Jurkat, Clone E6-1 (cell line): Measurements from ENCODE around the gene ARSK. TPM values are rescaled to one million over a fixed set of nuclear protein-coding genes. Genes with fewer than 3 reads are reported as not detected.

Experiments
- DNase-seq: peaks from one replicate; pipeline ENCODE4 v3.0.0-alpha.2; 2011; ENCODE audit warnings: low read depth, low spot score
- H3K4me3 ChIP-seq: 2 replicates; pipeline ENCODE4 v1.5.1; 2011; ENCODE audit warnings: mild to moderate bottlenecking, low read length, control low read depth, moderate library complexity
- polyA plus RNA-seq: library from polyadenylated mRNA; unstranded; fragments of >200 nt; gene quantifications from one replicate; pipeline ENCODE4 v1.2.1, GENCODE V29; 2012; ENCODE audit warnings: missing spikeins; ENCODE audit not compliant: insufficient read length, insufficient read depth

ARSK gene, protein sequence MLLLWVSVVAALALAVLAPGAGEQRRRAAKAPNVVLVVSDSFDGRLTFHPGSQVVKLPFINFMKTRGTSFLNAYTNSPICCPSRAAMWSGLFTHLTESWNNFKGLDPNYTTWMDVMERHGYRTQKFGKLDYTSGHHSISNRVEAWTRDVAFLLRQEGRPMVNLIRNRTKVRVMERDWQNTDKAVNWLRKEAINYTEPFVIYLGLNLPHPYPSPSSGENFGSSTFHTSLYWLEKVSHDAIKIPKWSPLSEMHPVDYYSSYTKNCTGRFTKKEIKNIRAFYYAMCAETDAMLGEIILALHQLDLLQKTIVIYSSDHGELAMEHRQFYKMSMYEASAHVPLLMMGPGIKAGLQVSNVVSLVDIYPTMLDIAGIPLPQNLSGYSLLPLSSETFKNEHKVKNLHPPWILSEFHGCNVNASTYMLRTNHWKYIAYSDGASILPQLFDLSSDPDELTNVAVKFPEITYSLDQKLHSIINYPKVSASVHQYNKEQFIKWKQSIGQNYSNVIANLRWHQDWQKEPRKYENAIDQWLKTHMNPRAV
- polyA plus RNA-seq: 8.5 TPM

GRCh38 chr5:95554647-95555548 lies at the start of gene ARSK, which contains the start of gene SKIC3:
TSS of gene ARSK (plus strand) at chr5:95555101. CDS start at chr5:95555279, 178 bp downstream.
TSS of gene SKIC3 (minus strand) at chr5:95554977. CDS start at chr5:95547150, 7,827 bp downstream.
- H3K4me3 ChIP-seq: peak within 1 kb of the TSS; percentile 92
- DNase-seq: peak; percentile 99

DNA sequence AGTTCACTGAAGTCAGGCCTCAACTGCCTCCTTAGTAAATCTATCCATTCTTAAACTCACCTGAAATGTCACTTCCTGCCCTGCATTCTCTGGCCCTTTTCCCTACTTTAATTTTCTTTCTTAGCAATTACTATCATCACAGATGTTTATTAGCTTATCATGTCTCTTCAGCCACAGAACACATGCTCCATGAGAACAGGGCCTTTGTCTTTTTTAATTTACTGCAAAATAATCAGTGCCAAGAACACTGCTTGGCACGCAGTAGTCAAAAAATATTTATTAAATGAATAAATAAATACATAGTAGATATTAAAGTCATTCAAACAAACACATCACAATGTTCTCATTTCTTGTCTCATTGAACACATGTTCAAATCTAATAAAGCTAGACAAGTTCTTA lies 46.4 kb upstream of the ARSK start:
- no peak overlapping the region for H3K4me3 ChIP-seq
- no peak for DNase-seq

- no peak for DNase-seq
- no peak overlapping the region for H3K4me3 ChIP-seq
Observed at GRCh38 chr5:95511606-95512005, 43.3 kb upstream of the ARSK start.

- no peak for DNase-seq
- no peak overlapping the region for H3K4me3 ChIP-seq
Observed at GRCh38 chr5:95518417-95518816, 36.5 kb upstream of the ARSK start.

DNA sequence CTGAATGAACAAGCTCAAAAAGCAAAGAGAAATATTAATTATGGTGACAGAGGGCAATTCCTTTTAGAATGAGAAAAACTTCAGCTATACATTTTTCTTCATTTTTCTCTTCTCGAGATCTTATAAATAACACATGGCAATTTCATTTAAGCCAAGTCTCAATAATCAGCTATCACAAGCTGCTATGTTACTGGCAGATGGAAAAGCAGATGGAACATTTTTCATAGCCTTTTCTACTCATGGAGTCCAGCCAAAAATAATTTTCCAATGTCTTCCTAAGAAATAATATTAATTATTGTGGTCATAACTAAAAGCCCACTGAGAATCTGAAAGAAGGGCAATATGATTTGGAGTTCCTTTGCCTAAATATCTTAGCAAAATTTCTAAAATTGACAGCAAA lies 35.8 kb upstream of the ARSK start:
- DNase-seq: no peak

GRCh38 chr5:95519681-95520080 lies 35.2 kb upstream of the ARSK start:
- DNase-seq: no peak

More for the DNA sequence above, 35.8 kb upstream of the ARSK start:
- H3K4me3 ChIP-seq: no peak overlapping the region

DNA sequence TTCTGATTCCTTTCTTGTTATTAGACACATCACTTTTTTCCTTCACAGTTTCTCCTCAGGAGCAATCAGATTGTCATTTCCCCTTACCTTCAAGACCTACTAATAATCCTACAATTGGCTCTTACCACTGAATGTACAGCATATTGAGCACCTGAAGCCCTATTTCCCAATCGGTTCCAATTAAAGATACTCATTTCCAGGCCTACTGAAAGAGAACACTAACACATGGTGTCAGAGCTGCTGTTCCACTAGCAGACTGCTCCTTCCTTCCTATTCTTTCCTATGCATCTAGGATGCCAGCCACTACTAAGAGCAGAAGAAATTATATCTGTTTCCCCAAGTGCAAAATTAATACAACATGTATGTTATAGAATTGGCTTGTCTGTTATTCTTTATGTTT lies 34.7 kb upstream of the ARSK start:
- no peak overlapping the region for H3K4me3 ChIP-seq
- no peak for DNase-seq

More at GRCh38 chr5:95519681-95520080, 35.2 kb upstream of the ARSK start:
- no peak overlapping the region for H3K4me3 ChIP-seq

- no peak for DNase-seq
Observed at GRCh38 chr5:95524423-95524822, 30.5 kb upstream of the ARSK start.

GRCh38 chr5:95526871-95527270 lies 28.0 kb upstream of the ARSK start:
- DNase-seq: no peak
- H3K4me3 ChIP-seq: no peak overlapping the region

More at GRCh38 chr5:95524423-95524822, 30.5 kb upstream of the ARSK start:
- no peak overlapping the region for H3K4me3 ChIP-seq

GRCh38 chr5:95528565-95528964 lies 26.3 kb upstream of the ARSK start:
- no peak for DNase-seq
- no peak overlapping the region for H3K4me3 ChIP-seq

- DNase-seq: no peak
- no peak overlapping the region for H3K4me3 ChIP-seq
Observed at GRCh38 chr5:95530416-95530815, 24.5 kb upstream of the ARSK start.

- no peak overlapping the region for H3K4me3 ChIP-seq
- no peak for DNase-seq
Observed at GRCh38 chr5:95531491-95531890, 23.4 kb upstream of the ARSK start.

GRCh38 chr5:95532415-95532814 lies 22.5 kb upstream of the ARSK start:
- DNase-seq: no peak
- H3K4me3 ChIP-seq: no peak overlapping the region

DNA sequence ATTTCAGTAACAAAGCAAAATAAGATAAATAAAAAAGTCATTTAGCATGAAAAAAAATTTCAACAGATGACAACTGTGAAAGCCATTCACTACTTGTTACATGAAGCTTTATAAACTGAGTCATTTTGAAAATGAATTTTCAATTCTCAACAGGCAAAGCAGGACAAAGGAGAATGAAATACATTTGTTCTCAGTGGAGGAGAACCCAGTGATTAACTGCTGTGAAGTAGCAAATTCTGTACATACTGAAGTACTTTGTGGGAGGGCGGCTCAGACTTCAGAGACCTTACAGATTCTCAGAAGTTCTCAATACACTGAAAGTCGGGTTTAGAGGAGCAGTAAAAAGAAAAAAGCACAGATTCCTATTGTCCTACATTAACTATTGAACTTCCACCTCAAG lies 21.8 kb upstream of the ARSK start:
- DNase-seq: no peak
- no peak overlapping the region for H3K4me3 ChIP-seq

DNA sequence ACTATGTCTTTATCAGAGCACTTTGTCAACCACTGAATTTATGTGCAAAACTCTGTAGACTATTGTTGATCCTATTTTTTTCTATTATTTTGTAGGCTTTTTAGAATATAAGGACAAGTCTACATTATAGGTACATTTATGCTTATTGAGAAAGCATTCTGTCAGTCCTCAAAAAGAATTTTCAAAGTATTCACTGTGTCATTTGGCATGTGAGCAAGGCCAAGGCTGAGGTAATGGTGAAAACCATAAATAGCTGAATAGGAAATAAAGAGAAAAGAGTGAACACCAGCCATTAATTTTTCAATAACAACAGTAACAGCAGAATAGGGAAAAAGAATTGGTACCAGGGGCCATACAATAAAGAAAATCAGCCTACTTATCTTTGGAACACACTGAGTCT lies 21.1 kb upstream of the ARSK start:
- H3K4me3 ChIP-seq: no peak overlapping the region
- DNase-seq: no peak

DNA sequence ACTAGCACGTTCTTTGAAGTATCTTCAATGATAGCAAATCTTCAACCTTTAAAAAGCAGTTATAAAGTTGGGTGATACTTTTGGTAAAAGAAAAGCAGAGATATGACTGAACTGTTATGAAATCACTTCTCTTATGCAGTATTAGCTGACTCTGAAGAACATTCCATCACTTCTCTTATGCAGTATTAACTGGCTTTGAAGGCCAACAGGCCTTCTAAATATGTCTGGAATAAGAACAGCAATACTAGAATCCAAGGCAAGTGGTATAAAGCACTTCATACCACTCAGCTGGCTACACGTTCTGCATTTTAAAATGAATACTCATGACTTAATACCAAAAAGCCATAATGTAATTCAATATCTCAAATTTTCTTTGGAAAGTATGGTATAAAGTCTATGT lies 17.4 kb upstream of the ARSK start:
- no peak for DNase-seq
- no peak overlapping the region for H3K4me3 ChIP-seq

- no peak for DNase-seq
- H3K4me3 ChIP-seq: no peak overlapping the region
Observed at GRCh38 chr5:95543017-95543705, 11.7 kb upstream of the ARSK start.

DNA sequence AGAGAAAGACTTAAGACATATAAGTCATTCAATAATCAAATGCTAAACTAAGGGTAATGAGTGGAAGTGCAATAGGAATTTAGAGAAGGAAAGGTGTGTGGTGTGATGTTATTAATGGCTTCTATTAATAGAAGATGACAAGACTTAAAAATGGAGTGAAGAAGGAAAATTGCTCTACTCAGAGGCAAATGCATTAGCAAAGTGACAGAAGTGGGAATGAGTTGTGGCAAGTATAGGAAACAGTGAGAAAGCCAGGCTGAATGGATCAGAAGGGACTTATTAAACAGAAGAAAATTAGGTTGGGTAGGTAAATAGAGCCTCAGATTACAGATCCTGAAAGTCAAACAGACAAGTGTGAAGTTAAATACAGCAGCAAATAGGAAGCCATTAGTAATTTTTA lies 5.9 kb upstream of the ARSK start:
- no peak for DNase-seq
- no peak overlapping the region for H3K4me3 ChIP-seq

DNA sequence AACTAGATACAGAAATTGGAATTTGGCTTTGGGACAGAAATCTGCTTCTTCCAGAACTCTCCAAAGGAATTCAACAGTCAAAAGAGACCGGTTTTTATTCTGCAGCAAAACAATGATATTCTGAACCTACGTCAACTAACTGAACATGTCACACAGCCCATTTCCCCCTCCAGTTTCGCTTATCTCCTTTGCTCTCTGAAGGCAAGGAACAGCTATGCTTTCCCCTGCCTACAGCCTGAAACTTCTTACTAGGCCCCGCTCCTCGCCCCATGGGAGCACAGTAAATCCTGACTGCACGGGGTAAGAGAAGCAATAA lies 612 bp upstream of the ARSK start:
- peak overlapping the region; percentile 92 for H3K4me3 ChIP-seq
- peak; percentile 14 for DNase-seq
